Peyer's patch (tissue), 4 donors: ENCODE data around the gene ARHGAP15.

Experiments
- POLR2A ChIP-seq, 2 donors: fragments of 450-650 bp; IDR thresholded peaks; one replicate each; pipeline ENCODE4 v1.5.1; 2017; ENCODE audit warnings: antibody characterized with exemption in 2 of 2, mild to moderate bottlenecking in 2 of 2, moderate library complexity in 2 of 2
- TF ChIP-seq, protein P1 (sequence below), 6 experiments: fragments of 450-650 bp in 4 of 6; fragments of 200-600 bp in 2 of 6; sonication (generic) in 1 of 6; IDR thresholded peaks; one replicate each; pipeline ENCODE4 v1.5.1; 2017 to 2019; ENCODE audit warnings: antibody characterized with exemption in 6 of 6, mild to moderate bottlenecking in 3 of 6, moderate library complexity in 1 of 6

DNA sequence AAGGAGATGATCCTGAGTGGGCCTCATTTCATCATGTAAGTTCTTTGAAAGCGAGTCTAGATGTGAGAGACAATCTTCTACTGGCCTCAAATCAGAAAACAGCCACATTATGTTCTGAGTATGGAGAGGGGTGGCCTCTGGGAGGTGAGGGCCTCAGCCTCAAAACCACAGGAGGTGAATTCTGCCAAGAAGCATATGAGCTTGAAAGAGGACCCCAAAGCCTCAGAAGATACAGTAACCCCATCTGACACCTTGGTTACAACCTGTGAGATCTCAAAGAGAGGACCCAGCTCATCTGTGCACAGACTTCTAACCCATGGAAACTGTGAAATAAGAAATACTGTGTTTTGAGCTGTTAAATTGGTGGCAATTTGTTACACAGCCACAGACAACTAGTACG lies 200.1 kb downstream of the ARHGAP15 start:
- TF ChIP-seq POLR2A (IDR thresholded peaks at IDR 0.05): no peak
- TF ChIP-seq, protein P1, sequence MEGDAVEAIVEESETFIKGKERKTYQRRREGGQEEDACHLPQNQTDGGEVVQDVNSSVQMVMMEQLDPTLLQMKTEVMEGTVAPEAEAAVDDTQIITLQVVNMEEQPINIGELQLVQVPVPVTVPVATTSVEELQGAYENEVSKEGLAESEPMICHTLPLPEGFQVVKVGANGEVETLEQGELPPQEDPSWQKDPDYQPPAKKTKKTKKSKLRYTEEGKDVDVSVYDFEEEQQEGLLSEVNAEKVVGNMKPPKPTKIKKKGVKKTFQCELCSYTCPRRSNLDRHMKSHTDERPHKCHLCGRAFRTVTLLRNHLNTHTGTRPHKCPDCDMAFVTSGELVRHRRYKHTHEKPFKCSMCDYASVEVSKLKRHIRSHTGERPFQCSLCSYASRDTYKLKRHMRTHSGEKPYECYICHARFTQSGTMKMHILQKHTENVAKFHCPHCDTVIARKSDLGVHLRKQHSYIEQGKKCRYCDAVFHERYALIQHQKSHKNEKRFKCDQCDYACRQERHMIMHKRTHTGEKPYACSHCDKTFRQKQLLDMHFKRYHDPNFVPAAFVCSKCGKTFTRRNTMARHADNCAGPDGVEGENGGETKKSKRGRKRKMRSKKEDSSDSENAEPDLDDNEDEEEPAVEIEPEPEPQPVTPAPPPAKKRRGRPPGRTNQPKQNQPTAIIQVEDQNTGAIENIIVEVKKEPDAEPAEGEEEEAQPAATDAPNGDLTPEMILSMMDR (IDR thresholded peaks at IDR 0.05): no peak
